Chondrocyte (in vitro differentiated cells): ENCODE data around the gene APOL6. TPM values are rescaled to one million over a fixed set of nuclear protein-coding genes. Genes with fewer than 3 reads are reported as not detected.
A peak's percentile ranks its signal among the peaks of the same experiment; 100 is the strongest.

Source experiments
- DNase-seq: peaks from one replicate; pipeline ENCODE4 v3.0.0; 2021; ENCODE audit warnings: mixed read lengths, low spot score
- H3K27ac Mint-ChIP-seq: one replicate; pipeline ENCODE4 v1.8.0; 2021; ENCODE audit warnings: mild to moderate bottlenecking, moderate library complexity, mixed read lengths; ENCODE audit not compliant: unreplicated experiment
- H3K27me3 Mint-ChIP-seq: 2 replicates; pipeline ENCODE4 v1.8.0; 2021; ENCODE audit warnings: low read depth, mixed read lengths
- H3K36me3 Mint-ChIP-seq: 2 replicates; pipeline ENCODE4 v1.8.0; 2021; ENCODE audit warnings: low read depth, mixed read lengths
- H3K4me1 Mint-ChIP-seq: 2 replicates; pipeline ENCODE4 v1.8.0; 2021; ENCODE audit warnings: low read depth, mild to moderate bottlenecking, mixed read lengths
- H3K4me3 Mint-ChIP-seq: one replicate; pipeline ENCODE4 v1.8.0; 2021; ENCODE audit warnings: mild to moderate bottlenecking, moderate library complexity, mixed read lengths; ENCODE audit not compliant: unreplicated experiment
- H3K9me3 Mint-ChIP-seq: 2 replicates; pipeline ENCODE4 v1.8.0; 2021; ENCODE audit warnings: low read depth, mixed read lengths
- CTCF ChIP-seq: fragments of 200-600 bp; sonication (generic); IDR thresholded peaks from 2 replicates; pipeline ENCODE4 v1.5.0; 2021; ENCODE audit warnings: antibody characterized with exemption, mild to moderate bottlenecking, moderate library complexity
- total RNA-seq: library from RNA; stranded (reverse); gene quantifications from 3 replicates; pipeline ENCODE4 v1.2.1, GENCODE V29; 2021

The APOL6 gene
- total RNA-seq, 1 donor from 2014 or later, result 4.6 TPM

- no peak for DNase-seq
- Mint-ChIP-seq H3K4me3 (no peak overlapping the region), H3K27ac (no peak overlapping the region)
Measured at GRCh38 chr22:35643991-35644390, 4.3 kb upstream of the APOL6 start.

GRCh38 chr22:35645646-35646045 lies 2.6 kb upstream of the APOL6 start:
- no peaks in the 10 kb centered on the region for H3K27me3 Mint-ChIP-seq
- no peak overlapping the region for H3K27ac Mint-ChIP-seq
- peaks cover 47% of the 10 kb centered on the region for H3K4me1 Mint-ChIP-seq
- no peak for DNase-seq
- no peaks in the 10 kb centered on the region for H3K36me3 Mint-ChIP-seq
- H3K9me3 Mint-ChIP-seq, result no peaks in the 10 kb centered on the region
- H3K4me3 Mint-ChIP-seq, result no peak overlapping the region
- no peak for TF ChIP-seq CTCF

More at GRCh38 chr22:35643991-35644390, 4.3 kb upstream of the APOL6 start:
- H3K36me3 Mint-ChIP-seq, result no peaks in the 10 kb centered on the region
- H3K27me3 Mint-ChIP-seq, result no peaks in the 10 kb centered on the region
- H3K9me3 Mint-ChIP-seq, result no peaks in the 10 kb centered on the region
- TF ChIP-seq CTCF, result no peak
- H3K4me1 Mint-ChIP-seq, result peaks cover 41% of the 10 kb centered on the region

DNA sequence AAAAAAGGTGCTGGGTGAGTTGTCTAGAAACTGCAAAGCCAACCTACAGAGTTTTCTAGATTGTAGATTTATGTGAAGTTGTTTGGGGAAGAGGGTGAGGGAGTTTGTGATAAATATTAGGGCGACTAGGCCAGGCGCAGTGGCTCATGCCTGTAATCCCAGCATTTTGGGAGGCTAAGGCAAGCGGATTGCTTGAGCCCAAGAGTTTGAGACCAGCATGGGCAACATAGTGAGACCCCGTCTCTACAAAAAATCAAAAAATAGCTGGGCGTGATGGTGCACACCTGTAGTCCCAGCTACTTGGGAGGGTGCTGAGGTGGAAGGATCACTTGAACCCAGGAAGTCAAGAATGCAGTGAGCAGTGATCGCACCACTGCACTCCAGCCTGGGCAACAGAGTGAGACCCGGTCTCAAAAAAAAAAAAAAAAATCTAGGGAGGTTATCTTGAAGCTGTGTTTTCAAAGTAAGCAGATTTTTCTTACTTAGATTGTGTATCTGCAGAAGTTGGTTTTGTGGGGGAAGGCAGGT lies 844 bp downstream of the APOL6 start:
- Mint-ChIP-seq H3K27ac (peak overlapping the region; percentile 90), H3K4me1 (peaks cover 41% of the 10 kb centered on the region), H3K4me3 (peak overlapping the region; percentile 81), H3K36me3 (peaks cover 1% of the 10 kb centered on the region), H3K27me3 (no peaks in the 10 kb centered on the region), H3K9me3 (peaks cover 3% of the 10 kb centered on the region)
- no peak for TF ChIP-seq CTCF
- DNase-seq, result no peak

DNA sequence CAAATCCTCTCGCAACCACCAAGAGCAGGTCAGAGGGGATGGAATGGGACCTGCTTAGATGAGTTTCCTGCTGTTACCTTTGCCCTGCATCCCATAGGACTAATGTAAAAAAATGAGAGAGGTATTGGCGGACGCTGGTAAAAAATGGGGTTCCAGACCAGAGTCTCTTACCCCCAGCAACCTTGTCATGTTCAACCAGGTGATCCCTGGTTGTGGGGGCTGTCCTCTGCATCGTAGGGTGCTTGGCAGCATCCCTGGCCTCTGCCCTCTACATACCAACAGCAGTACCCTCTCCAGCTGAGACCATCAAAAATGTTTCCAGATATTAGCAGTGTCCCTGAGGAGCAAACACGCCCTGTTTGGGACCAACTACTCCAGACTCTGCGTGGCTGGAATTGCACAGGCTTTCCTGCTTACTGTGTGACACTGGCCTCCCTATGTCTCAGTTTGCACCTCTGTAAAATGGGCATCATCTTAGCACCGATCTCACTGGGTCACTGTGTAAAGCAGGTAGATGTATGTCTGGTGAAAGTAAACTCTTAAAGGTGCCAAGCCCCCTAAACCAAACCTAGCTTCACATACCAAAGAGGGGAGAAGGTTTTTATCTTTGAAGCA lies 1.5 kb downstream of the APOL6 start:
- Mint-ChIP-seq H3K9me3 (peaks cover 3% of the 10 kb centered on the region), H3K27me3 (no peaks in the 10 kb centered on the region), H3K4me1 (peaks cover 41% of the 10 kb centered on the region), H3K27ac (no peak overlapping the region), H3K36me3 (peaks cover 1% of the 10 kb centered on the region), H3K4me3 (peak overlapping the region; percentile 81)
- DNase-seq, result no peak
- TF ChIP-seq CTCF, result no peak

- no peak for DNase-seq
- TF ChIP-seq CTCF, result no peak
Measured at GRCh38 chr22:35651085-35651484, 2.8 kb downstream of the APOL6 start.

More at GRCh38 chr22:35651085-35651484, 2.8 kb downstream of the APOL6 start:
- no peak overlapping the region for H3K4me3 Mint-ChIP-seq
- H3K36me3 Mint-ChIP-seq, result peaks cover 1% of the 10 kb centered on the region
- no peaks in the 10 kb centered on the region for H3K27me3 Mint-ChIP-seq
- peaks cover 39% of the 10 kb centered on the region for H3K4me1 Mint-ChIP-seq
- H3K9me3 Mint-ChIP-seq, result peaks cover 6% of the 10 kb centered on the region
- H3K27ac Mint-ChIP-seq, result no peak overlapping the region
